AG09319 (cell line): ENCODE measurements around the gene NSDHL.
"Not testable (repeated sequence)": the region's sequence is repeated elsewhere in the genome, so short reads cannot be mapped to it uniquely, and the experiment has no call there.

ENCODE experiments used
- DNase-seq: peaks from one replicate; pipeline ENCODE4 v3.0.0-alpha.2; 2010; ENCODE audit warnings: low read depth; ENCODE audit errors: extremely low read depth
- TF ChIP-seq, protein P1 (sequence below): IDR thresholded peaks from 2 replicates; pipeline ENCODE4 v1.5.1; 2011; ENCODE audit warnings: low read depth, mild to moderate bottlenecking, inconsistent platforms, low read length, moderate library complexity

The NSDHL gene

DNA sequence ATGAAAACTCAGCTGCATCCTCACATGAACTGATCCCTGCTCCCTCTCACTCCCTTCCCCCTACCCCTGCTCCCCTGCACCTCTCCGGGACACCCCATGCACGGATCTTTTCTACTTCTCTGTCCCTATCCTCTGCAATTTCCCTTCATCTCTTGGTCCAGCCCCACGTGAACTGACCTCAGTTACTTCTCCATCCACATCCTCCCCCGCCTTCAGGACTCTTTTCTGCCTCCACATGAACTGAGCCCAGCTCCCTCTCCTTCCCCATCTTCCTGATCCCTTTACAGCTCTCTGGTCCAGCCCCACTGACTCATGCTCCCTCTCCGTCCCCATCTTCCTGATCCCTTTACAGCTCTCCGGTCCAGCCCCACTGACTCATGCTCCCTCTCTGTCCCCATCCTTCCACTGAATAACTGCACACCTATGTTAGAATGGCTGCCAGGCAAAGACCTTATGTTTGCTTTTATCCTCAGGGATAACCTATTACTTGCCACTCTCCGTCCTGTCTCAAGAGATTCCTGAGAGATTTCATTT, 6.0 kb upstream of the NSDHL start:
- TF ChIP-seq, protein P1, sequence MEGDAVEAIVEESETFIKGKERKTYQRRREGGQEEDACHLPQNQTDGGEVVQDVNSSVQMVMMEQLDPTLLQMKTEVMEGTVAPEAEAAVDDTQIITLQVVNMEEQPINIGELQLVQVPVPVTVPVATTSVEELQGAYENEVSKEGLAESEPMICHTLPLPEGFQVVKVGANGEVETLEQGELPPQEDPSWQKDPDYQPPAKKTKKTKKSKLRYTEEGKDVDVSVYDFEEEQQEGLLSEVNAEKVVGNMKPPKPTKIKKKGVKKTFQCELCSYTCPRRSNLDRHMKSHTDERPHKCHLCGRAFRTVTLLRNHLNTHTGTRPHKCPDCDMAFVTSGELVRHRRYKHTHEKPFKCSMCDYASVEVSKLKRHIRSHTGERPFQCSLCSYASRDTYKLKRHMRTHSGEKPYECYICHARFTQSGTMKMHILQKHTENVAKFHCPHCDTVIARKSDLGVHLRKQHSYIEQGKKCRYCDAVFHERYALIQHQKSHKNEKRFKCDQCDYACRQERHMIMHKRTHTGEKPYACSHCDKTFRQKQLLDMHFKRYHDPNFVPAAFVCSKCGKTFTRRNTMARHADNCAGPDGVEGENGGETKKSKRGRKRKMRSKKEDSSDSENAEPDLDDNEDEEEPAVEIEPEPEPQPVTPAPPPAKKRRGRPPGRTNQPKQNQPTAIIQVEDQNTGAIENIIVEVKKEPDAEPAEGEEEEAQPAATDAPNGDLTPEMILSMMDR = no peak
- DNase-seq = no peak

DNA sequence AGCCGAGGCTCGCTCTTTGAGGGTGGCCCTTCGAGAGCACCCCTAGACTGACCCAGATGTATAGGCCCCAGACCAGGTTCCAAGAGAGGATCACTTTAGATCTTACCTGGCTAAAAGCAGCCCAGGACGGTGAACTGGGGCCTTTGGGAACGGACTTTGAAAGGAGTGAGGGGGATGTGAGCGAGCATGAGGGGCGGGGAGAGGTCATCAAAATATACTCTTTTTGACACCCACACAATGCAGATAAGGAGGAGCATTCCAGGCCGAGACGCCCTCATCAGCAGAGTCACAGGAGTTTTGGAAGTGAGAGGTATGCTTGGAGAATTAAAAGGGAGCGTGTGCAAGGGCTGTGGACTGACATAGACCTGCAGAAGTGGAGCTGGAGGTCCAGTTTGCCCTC, 528 bp downstream of the NSDHL start:
- TF ChIP-seq, protein P1 = no peak
- no peak for DNase-seq

DNA sequence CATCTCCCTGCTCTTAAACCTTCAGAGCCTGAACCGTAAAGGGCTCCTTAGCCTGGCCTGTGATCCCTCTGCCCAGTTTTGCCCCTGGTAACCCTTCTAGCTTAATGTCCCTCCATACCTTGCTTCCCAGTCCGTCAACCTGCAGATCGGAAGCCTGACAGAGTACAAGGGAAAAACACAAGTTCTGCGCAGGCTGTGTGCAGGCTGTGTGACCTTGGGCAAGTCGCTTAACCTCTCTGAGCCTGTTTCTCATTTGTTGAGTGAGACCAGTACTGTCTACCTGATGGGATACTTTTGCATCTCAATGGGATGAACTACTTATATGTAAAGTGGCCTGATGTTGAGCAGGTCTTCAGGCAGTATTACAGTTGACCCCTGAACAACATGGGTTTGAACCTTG, 1.7 kb downstream of the NSDHL start:
- TF ChIP-seq, protein P1 = no peak
- DNase-seq = no peak

DNA sequence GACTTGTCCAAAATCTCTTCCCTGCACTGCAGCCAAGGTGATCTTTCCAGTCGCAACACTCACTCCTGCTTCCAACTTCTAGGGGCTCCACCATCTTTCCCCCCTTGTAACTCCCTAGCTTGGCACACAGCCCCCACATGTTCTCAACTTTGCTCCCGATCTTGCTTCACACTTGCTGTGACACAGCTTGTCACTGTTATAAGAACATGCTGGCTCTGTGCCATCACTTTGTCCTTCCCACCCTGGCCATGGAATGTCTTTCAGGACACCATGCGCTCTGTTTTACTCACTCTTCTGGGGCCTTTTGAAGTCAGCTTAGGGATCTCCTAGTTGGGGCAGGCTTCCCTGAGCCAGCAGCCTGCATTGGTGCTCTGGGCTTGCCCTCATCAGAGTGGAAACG, 2.5 kb downstream of the NSDHL start:
- DNase-seq = no peak
- TF ChIP-seq, protein P1 = no peak

DNA sequence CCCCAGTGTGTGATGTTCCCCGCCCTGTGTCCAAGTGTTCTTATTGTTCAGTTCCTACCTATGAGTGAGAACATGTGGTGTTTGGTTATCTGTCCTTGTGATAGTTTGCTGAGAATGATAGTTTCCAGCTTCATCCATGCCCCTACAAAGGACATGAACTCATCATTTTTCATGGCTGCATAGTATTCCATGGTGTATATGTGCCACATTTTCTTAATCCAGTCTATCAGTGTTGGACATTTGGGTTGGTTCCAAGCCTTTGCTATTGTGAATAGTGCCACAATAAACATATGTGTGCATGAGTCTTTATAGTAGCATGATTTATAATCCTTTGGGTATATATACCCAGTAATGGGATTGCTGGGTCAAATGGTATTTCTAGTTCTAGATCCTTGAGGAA, 4.6 kb downstream of the NSDHL start:
- not testable (repeated sequence) for DNase-seq

DNA sequence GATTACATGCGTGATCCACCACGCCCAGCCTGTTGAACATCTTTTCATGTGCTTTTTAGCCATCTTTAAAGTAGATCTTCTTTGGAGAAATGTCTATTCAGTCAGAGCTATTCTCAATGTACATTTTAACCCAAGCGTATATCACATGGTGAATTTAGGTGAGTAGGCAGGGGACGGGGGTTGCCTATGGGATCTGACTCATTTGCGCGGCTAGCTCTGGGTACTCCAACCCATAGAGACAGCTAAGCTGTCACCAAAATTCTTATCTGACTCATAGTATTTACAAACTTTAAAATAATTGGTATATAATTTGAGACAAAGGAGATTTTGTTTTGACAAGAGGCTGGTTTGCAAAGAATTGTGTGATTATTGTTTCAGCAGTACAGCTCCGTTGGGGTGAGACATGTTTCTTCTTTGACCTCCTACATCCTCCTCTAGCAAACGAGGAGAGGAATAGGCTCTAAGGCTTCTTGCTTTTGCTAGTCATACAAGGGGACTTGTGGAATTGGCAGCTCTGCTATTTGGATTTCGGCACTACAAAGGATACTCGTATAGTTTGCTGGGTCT, 12.0 kb downstream of the NSDHL start:
- no peak for DNase-seq
- TF ChIP-seq, protein P1 = no peak

DNA sequence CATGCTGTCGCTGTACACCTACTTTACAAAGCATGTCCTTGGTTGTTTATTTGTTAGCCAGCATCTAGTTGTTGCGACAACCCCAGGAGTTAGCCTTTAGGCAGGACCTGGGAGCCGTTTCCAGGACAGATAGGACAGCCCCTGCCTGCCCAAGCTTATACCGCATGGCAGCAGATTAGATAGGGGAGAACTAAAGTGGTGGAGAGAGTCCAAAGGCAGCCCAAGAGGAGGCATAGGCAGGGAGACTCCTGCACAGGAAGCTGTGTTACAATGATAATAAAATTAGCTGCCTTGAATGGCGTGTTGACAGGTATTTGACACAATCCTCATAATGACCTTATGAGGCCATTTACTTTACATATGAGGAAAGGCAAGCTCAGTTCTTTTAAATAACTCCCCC, 13.0 kb downstream of the NSDHL start:
- TF ChIP-seq, protein P1 = no peak
- DNase-seq = no peak

DNA sequence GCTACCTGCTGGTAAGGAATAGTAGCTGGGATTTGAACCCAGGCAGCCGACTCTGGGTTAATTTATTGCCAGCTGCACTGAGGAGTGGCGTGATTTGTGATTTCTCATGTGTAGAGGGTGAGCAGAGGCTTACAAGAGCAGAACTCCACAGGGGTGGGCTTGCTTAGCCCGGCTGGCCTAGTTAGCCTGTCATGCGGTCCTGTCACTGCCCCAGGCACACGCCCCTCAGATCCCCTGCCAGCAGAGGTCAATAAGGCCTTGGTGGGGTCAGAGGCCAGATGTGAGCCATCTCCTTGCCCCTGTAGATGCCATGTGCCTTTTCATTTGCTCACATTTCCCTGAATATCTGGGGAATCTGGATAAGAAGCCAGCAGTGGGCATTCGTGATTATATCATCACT, 13.4 kb downstream of the NSDHL start:
- TF ChIP-seq, protein P1 = no peak
- DNase-seq = no peak
